NCI-H345 treated with DMSO at 0.1 percent for 48 hours (cell line): ENCODE measurements around the gene NR1H2.

ENCODE experiments used
- DNase-seq: peaks from one replicate; lab custom pipeline; 2025; ENCODE audit not compliant: unreplicated experiment; lab: John Stamatoyannopoulos, UW

Gene NR1H2

GRCh38 chr19:50420808-50421207, 44.6 kb downstream of the NR1H2 start:
- no peak for DNase-seq

- no peak for DNase-seq
Measured at GRCh38 chr19:50422397-50423278, 46.4 kb downstream of the NR1H2 start.

GRCh38 chr19:50423279-50424113, 47.2 kb downstream of the NR1H2 start:
- no peak for DNase-seq

- DNase-seq: no peak
Measured at GRCh38 chr19:50425581-50425980, 49.3 kb downstream of the NR1H2 start.

- no peak for DNase-seq
Measured at GRCh38 chr19:50427318-50427925, 51.2 kb downstream of the NR1H2 start.

GRCh38 chr19:50427997-50428425, 51.8 kb downstream of the NR1H2 start:
- DNase-seq: no peak

GRCh38 chr19:50428772-50429463, 52.7 kb downstream of the NR1H2 start:
- DNase-seq: no peak

GRCh38 chr19:50430888-50431342, 54.7 kb downstream of the NR1H2 start:
- no peak for DNase-seq

GRCh38 chr19:50431343-50432220, 55.3 kb downstream of the NR1H2 start:
- DNase-seq: peak; percentile 59

- DNase-seq: no peak
Measured at GRCh38 chr19:50432221-50433028, 56.2 kb downstream of the NR1H2 start, which contains the start of gene MYBPC2. MYBPC2 (plus strand) TSS chr19:50432892; CDS start chr19:50432954, 62 bp downstream.
